Measurements from ENCODE around the gene AKAP1. TPM values are rescaled to one million over a fixed set of nuclear protein-coding genes. Genes with fewer than 3 reads are reported as not detected.
A peak's percentile ranks its signal among the peaks of the same experiment; 100 is the strongest.

AKAP1 gene
- total RNA-seq, 4 donors from 2014 or later, result 22.6 to 51.9 (median 33.3) TPM

DNA sequence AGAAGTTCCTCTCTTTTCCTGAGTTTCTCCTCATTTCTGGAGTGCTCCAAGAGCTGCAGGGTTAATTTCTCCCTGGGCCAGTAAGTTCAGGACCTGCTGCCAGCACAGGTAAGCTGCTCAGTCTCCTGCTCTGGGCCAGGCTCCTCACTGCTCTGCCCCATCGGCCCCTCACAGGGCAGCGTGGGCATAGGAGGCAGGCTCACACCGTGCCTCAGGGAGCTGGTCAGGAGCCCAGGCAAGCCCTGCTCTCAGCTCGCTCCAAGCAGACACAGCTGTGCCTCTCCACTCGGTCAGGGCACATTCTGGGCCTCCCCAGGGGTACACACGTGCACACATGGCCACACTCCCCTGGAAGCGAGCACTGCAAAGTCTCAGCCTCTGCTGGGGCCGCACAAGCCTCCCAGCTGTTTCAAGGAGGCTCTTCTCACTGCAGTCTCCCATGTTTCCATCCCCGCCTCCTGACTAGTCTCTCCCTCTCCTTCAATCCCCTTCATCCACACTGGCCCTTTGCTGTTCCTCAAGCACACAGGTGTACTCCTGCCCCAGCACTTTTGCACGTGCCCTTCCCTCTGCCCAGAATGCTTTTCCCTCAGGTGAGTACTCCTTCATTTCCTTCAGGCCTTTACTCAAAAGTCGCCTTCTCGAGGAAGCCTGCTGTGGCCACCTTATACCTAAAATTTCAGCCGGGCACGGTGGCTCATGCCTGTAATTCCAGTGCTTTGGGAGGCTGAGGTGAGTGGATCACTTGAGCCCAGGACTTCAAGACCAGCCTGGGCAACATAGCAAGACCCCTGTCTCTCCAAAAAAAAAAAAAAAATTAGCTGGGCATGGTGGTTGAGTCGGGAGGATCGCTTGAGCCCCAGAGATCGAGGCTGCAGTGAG is 53.2 kb downstream of the AKAP1 start:
- peaks cover 0 to 12% (median 5%) of the 10 kb centered on the region in 3 donors for H3K4me1 ChIP-seq
- H3K27ac ChIP-seq, result no peak overlapping the region
- intact Hi-C loops (cut with DNase I), result loop anchor here (10.0 kb wide), 1 partner anchor 607 kb away; the partner anchor contains the start of gene CCDC182
- no peaks in the 10 kb centered on the region for H3K36me3 ChIP-seq
- no peaks in the 10 kb centered on the region for H3K27me3 ChIP-seq
- no peak overlapping the region for H3K4me3 ChIP-seq
- no peak for DNase-seq
- H3K9me3 ChIP-seq, result no peaks in the 10 kb centered on the region
- WGBS, 2 donors, result 89 to 91% methylated on average over 9 to 12 of the region's 17 CpGs
- TF ChIP-seq, protein P1, sequence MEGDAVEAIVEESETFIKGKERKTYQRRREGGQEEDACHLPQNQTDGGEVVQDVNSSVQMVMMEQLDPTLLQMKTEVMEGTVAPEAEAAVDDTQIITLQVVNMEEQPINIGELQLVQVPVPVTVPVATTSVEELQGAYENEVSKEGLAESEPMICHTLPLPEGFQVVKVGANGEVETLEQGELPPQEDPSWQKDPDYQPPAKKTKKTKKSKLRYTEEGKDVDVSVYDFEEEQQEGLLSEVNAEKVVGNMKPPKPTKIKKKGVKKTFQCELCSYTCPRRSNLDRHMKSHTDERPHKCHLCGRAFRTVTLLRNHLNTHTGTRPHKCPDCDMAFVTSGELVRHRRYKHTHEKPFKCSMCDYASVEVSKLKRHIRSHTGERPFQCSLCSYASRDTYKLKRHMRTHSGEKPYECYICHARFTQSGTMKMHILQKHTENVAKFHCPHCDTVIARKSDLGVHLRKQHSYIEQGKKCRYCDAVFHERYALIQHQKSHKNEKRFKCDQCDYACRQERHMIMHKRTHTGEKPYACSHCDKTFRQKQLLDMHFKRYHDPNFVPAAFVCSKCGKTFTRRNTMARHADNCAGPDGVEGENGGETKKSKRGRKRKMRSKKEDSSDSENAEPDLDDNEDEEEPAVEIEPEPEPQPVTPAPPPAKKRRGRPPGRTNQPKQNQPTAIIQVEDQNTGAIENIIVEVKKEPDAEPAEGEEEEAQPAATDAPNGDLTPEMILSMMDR (IDR thresholded peaks at IDR 0.05), result no peak
- TF ChIP-seq POLR2A (IDR thresholded peaks at IDR 0.05), result no peak

DNA sequence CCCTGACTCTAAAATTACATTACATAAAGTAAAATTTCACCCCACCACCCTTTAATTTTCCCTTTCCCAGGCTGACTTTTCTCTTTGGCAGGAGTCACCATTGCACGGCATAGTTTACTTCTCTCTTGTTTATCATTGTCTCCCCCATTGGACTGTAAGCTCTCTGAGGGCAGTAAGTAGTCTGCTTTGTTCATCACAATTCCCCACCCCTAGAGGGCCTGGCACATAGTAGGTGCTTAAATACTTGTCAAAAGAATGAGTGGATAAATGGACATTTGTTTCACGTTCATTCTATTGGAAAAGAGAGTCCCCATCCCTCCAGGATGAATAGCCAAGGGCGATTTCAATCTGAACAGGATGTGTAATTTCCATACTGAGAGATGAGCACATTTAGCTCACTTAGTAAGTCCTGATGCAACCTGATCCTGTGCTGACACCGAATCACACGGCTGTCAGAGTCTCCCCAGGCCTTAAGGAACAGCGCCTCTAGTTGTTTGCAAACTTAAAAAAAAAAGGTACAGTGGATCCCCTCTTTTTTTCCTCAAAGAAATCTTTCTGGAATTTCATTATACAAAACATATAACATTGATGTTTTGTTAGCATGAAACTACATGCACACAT is 54.0 kb downstream of the AKAP1 start:
- H3K4me1 ChIP-seq, result peaks cover 0 to 20% (median 5%) of the 10 kb centered on the region in 3 donors
- no peaks in the 10 kb centered on the region for H3K36me3 ChIP-seq
- H3K27ac ChIP-seq, result no peak overlapping the region
- TF ChIP-seq, protein P1 (IDR thresholded peaks at IDR 0.05), result no peak
- TF ChIP-seq POLR2A (IDR thresholded peaks at IDR 0.05), result no peak
- H3K4me3 ChIP-seq, result no peak overlapping the region
- H3K27me3 ChIP-seq, result no peaks in the 10 kb centered on the region
- intact Hi-C loops (cut with DNase I), result loop anchor here (10.0 kb wide), 1 partner anchor 606 kb away; the partner anchor contains the start of gene CCDC182
- no peak for DNase-seq
- H3K9me3 ChIP-seq, result no peaks in the 10 kb centered on the region
- 59 to 82% methylated on average over 5 to 6 of the region's 6 CpGs for WGBS, 2 donors

DNA sequence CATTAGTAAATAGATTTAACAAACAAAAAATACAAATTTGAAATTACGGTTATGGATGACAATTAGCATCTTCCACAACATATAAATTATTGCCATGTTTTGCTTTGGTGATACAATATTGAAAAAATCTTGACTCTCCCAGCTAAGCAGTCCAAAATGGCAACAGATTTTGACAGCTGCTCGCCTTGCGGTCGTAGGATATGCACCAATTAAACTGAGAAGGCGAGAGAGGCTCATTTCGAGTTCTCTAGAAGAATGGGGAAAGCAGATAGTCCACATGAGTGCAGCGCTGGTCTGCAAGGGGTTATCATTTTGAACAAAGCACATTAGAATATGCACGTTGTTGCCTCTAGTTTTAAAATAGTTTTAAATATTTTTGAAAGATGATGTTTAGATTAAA is 55.3 kb downstream of the AKAP1 start:
- TF ChIP-seq, protein P1 (IDR thresholded peaks at IDR 0.05), result no peak
- no peak for TF ChIP-seq POLR2A (IDR thresholded peaks at IDR 0.05)
- H3K4me3 ChIP-seq, result no peak overlapping the region
- H3K27ac ChIP-seq, result no peak overlapping the region
- H3K36me3 ChIP-seq, result no peaks in the 10 kb centered on the region
- H3K4me1 ChIP-seq, result peaks cover 5 to 33% (median 11%) of the 10 kb centered on the region in 3 donors
- WGBS, 2 donors, result 68 to 84% methylated on average over 8 of the region's 8 CpGs
- H3K27me3 ChIP-seq, result no peaks in the 10 kb centered on the region
- no peak for DNase-seq
- H3K9me3 ChIP-seq, result no peaks in the 10 kb centered on the region
- intact Hi-C loops (cut with DNase I), result no loop called here

DNA sequence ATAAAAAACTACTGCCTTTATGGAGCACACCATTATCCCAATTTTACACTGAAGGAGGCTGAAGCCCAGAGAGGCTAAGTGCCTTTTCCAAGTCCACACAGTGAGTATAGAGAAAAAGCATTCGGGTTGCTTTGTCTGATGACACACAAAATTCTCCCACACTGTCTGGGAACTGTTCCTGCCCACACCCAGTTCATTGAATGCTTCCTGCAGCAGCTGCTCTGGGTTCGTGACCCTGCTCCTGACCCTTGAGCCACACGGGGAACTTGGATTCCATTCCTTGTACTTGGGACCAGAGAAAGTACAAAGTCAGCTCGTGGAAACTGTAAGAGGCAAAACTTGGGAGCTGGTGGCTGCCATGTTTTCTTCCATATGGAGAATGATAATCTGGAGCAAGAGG is 57.9 kb downstream of the AKAP1 start:
- Histone ChIP-seq H3K27ac (peak overlapping the region in 2 of 4 donors; percentile 63 to 71), H3K36me3 (no peaks in the 10 kb centered on the region), H3K4me3 (no peak overlapping the region), H3K4me1 (peaks cover 5 to 46% (median 11%) of the 10 kb centered on the region in 3 donors), H3K27me3 (no peaks in the 10 kb centered on the region), H3K9me3 (no peaks in the 10 kb centered on the region)
- TF ChIP-seq, protein P1 (IDR thresholded peaks at IDR 0.05), result no peak
- no peak for TF ChIP-seq POLR2A (IDR thresholded peaks at IDR 0.05)
- WGBS, 2 donors, result 22 to 28% methylated on average over 2 to 4 of the region's 4 CpGs
- no peak for DNase-seq
- intact Hi-C loops (cut with DNase I), result no loop called here

DNA sequence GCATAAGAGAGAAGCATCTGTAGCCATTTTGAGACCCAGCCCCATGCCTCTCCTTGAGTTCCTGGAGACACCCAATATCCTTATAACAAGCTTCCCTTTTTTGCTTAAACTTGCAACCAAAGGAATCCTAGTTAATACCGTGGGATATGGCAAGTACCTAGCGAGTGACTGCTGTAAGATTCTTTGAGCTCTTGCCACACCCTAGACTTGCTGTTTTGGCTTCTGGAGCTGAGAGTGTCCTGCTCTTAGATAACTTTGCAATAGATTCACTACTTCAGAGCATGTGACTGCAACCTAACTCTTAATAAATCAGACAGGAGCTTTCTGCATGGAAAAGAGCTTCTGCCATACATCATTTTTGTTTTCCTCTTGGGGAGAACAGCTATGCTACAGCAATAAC is 58.3 kb downstream of the AKAP1 start:
- intact Hi-C loops (cut with DNase I), result no loop called here
- Histone ChIP-seq H3K27me3 (no peaks in the 10 kb centered on the region), H3K4me3 (no peak overlapping the region), H3K36me3 (no peaks in the 10 kb centered on the region), H3K9me3 (no peaks in the 10 kb centered on the region), H3K27ac (peak overlapping the region in 3 of 4 donors; percentile 6 to 71 (median 63)), H3K4me1 (peaks cover 5 to 46% (median 11%) of the 10 kb centered on the region in 3 donors)
- DNase-seq, result no peak
- 39 to 52% methylated on average over 2 of the region's 2 CpGs for WGBS, 2 donors
- TF ChIP-seq POLR2A (IDR thresholded peaks at IDR 0.05), result no peak
- TF ChIP-seq, protein P1 (IDR thresholded peaks at IDR 0.05), result no peak
